EL (cell line): ENCODE results near the gene GEN1.

ENCODE experiments used
- DNase-seq: peaks from one replicate; pipeline ENCODE4 v3.0.0-alpha.2; 2016

The GEN1 gene

GRCh38 chr2:17827785-17828184 is 73.8 kb downstream of the GEN1 start:
- no peak for DNase-seq

GRCh38 chr2:17830053-17831034 is 76.4 kb downstream of the GEN1 start:
- peak; percentile 72 for DNase-seq

GRCh38 chr2:17835516-17835915 is 81.6 kb downstream of the GEN1 start:
- DNase-seq, result no peak
